B cell (primary cell): ENCODE measurements around the gene FOXS1. TPM values are rescaled to one million over a fixed set of nuclear protein-coding genes. Genes with fewer than 3 reads are reported as not detected.

Experiments used
- ATAC-seq: fragments of 200-7000 bp; cut with Tn5 transposase; one replicate; pipeline ENCODE4 v1.10.0; 2021; ENCODE audit warnings: low read depth, mild to moderate bottlenecking, moderate number of reproducible peaks, moderate library complexity
- CTCF ChIA-PET: fragments of 350-600 bp; sonication (Branson Sonifier 250); formaldehyde crosslinking; loops from one replicate; lab custom pipeline; 2021; ENCODE audit warnings: antibody characterized with exemption, inconsistent platforms; lab: Charles Lee
- POLR2A ChIA-PET: fragments of 350-600 bp; sonication (Branson Sonifier 250); formaldehyde crosslinking; loops from one replicate; lab custom pipeline; 2021; ENCODE audit warnings: antibody characterized with exemption; lab: Charles Lee
- DNase-seq: peaks from one replicate; pipeline ENCODE4 v3.0.0; 2013
- H2AFZ ChIP-seq: 2 replicates; pipeline ENCODE4 v1.6.1; 2012; ENCODE audit warnings: mild to moderate bottlenecking, low read depth, low read length; ENCODE audit not compliant: insufficient read depth, poor library complexity, severe bottlenecking
- H3K27ac ChIP-seq, 2 donors: 1 replicate in 1 of 2; 2 replicates in 1 of 2; pipeline ENCODE4 v1.5.1; 2012 to 2013; ENCODE audit warnings: low read length in 2 of 2, mild to moderate bottlenecking in 2 of 2, moderate library complexity in 1 of 2
- H3K27me3 ChIP-seq, 4 experiments: fragments of 200-600 bp in 1 of 4; sonication (generic) in 1 of 4; replicated peaks in 1 of 4; 1 replicate in 2 of 4; 2 replicates in 2 of 4; pipeline versions ENCODE4 v1.6.1 to v1.7.0; 2013 to 2016; ENCODE audit warnings: low read length in 3 of 4, mild to moderate bottlenecking in 2 of 4, mixed read lengths in 1 of 4, moderate library complexity in 1 of 4; ENCODE audit not compliant: insufficient read depth in 4 of 4, control insufficient read depth in 3 of 4; ENCODE audit errors: control extremely low read depth in 1 of 4
- H3K36me3 ChIP-seq, 2 experiments: replicated peaks in 1 of 2; 1 replicate in 1 of 2; 2 replicates in 1 of 2; pipeline versions ENCODE4 v1.6.1 to v1.7.1; 2013; ENCODE audit warnings: low read length in 1 of 2; ENCODE audit not compliant: insufficient read depth in 2 of 2, control insufficient read depth in 1 of 2; ENCODE audit errors: control extremely low read depth in 1 of 2, extremely low read depth in 1 of 2
- H3K4me1 ChIP-seq, 2 donors: fragments of 200-600 bp in 1 of 2; sonication (generic) in 1 of 2; 1 replicate in 1 of 2; 2 replicates in 1 of 2; pipeline versions ENCODE4 v1.5.1 to v1.6.1; 2013 to 2017; ENCODE audit warnings: low read length in 2 of 2; ENCODE audit not compliant: control insufficient read depth in 2 of 2, insufficient read depth in 2 of 2
- H3K4me2 ChIP-seq: replicated peaks from 2 replicates; pipeline ENCODE3; 2012; ENCODE audit warnings: mild to moderate bottlenecking, low read depth, low read length; ENCODE audit not compliant: poor library complexity, severe bottlenecking
- H3K4me3 ChIP-seq, 5 experiments: fragments of 200-600 bp in 1 of 5; sonication (generic) in 1 of 5; 1 replicate in 3 of 5; 2 replicates in 2 of 5; pipeline versions ENCODE4 v1.5.1 to v1.7.0; 2011 to 2016; ENCODE audit warnings: low read length in 4 of 5, mild to moderate bottlenecking in 4 of 5, low read depth in 2 of 5, control low read depth in 1 of 5, moderate library complexity in 1 of 5; ENCODE audit not compliant: insufficient read depth in 1 of 5; ENCODE audit errors: control extremely low read depth in 1 of 5, extremely low read depth in 1 of 5
- H3K79me2 ChIP-seq: fragments of 200-600 bp; sonication (generic); one replicate; pipeline ENCODE4 v1.6.0; 2016; ENCODE audit warnings: low read length; ENCODE audit not compliant: control insufficient read depth, insufficient read depth
- H3K9ac ChIP-seq: fragments of 200-600 bp; sonication (generic); 2 replicates; pipeline ENCODE4 v1.6.1; 2017; ENCODE audit warnings: mild to moderate bottlenecking, low read length, moderate library complexity
- H3K9me3 ChIP-seq, 3 donors: one replicate each; pipeline versions ENCODE4 v1.6.1 to v1.7.1; 2013; ENCODE audit warnings: low read length in 2 of 3; ENCODE audit not compliant: control insufficient read depth in 2 of 3, insufficient read depth in 1 of 3; ENCODE audit errors: control extremely low read depth in 1 of 3
- H4K20me1 ChIP-seq: 2 replicates; pipeline ENCODE4 v1.6.0; 2012; ENCODE audit warnings: mild to moderate bottlenecking, low read length; ENCODE audit not compliant: insufficient read depth, control insufficient read depth, poor library complexity, severe bottlenecking
- H3K27ac Mint-ChIP-seq: one replicate; pipeline ENCODE4 v1.8.0; 2021; ENCODE audit warnings: mixed read lengths
- H3K27me3 Mint-ChIP-seq: one replicate; pipeline ENCODE4 v1.8.0; 2021; ENCODE audit warnings: mixed read lengths
- H3K4me1 Mint-ChIP-seq: one replicate; pipeline ENCODE4 v1.8.0; 2021; ENCODE audit warnings: mixed read lengths
- H3K4me3 Mint-ChIP-seq: one replicate; pipeline ENCODE4 v1.8.0; 2021; ENCODE audit warnings: mixed read lengths
- H3K9me3 Mint-ChIP-seq: one replicate; pipeline ENCODE4 v1.8.0; 2022; ENCODE audit warnings: mixed read lengths; ENCODE audit not compliant: insufficient read depth
- EZH2 ChIP-seq: IDR thresholded peaks from 2 replicates; pipeline ENCODE4 v1.6.1; 2012; ENCODE audit warnings: borderline replicate concordance, low read depth, mild to moderate bottlenecking, moderate library complexity, low read length; ENCODE audit not compliant: insufficient read depth, poor library complexity, severe bottlenecking
- WGBS: methylation state at CpG from one replicate; pipeline ENCODE4 v1.1.5; 2013; ENCODE audit warnings: missing lambda C conversion rate; ENCODE audit not compliant: insufficient coverage; 5-methylcytosine and 5-hydroxymethylcytosine counted together
- intact Hi-C: fragments of 100-400 bp; cut with micrococcal nuclease; formaldehyde crosslinking; loops from one replicate; pipeline ENCODE4 v1.10.0; 2022
- polyA plus RNA-seq: library from polyadenylated mRNA; depleted of rRNA; stranded (reverse); fragments of >200 nt; gene quantifications from 2 replicates; pipeline ENCODE4 v1.2.3, GENCODE V29; 2012
- total RNA-seq, 2 donors: library from RNA; stranded (reverse); fragments of 120-200 nt in 1 of 2; gene quantifications; 1 replicate in 1 of 2; 2 replicates in 1 of 2; pipeline versions ENCODE4 v1.2.3 to v1.2.4, GENCODE V29; 2013 to 2022
- TF ChIP-seq, protein P1 (sequence below): fragments of 200-600 bp; IDR thresholded peaks from one replicate; pipeline ENCODE4 v1.8.0; 2022; ENCODE audit warnings: antibody characterized with exemption, mild to moderate bottlenecking

FOXS1 gene
- total and polyA plus RNA-seq, 2 donors (not counting 1 experiment from before 2014, with no cell fraction given) = not detected

DNA sequence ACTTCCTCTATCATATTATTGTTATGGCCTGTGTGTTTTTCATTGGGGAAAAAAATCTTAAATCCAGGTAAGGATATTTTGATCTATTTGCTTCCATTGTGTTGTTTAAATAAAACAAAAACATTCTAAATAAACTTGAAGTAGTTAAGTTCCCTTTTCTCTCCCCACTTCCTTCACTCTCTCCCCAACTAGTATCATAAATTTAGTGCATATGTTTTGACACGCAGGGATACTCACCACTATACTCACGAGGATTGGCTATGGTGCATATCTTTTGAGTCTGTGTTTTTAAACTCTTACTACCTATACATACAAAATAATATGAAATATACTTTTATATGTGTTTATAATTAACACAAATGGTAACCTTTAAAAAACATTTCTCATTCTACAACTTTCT, 30.3 kb upstream of the FOXS1 start:
- intact Hi-C loops = no loop called here
- no CpG with 5 or more reads among the region's 2 CpGs for WGBS
- TF ChIP-seq EZH2 = no peak
- TF ChIP-seq, protein P1, sequence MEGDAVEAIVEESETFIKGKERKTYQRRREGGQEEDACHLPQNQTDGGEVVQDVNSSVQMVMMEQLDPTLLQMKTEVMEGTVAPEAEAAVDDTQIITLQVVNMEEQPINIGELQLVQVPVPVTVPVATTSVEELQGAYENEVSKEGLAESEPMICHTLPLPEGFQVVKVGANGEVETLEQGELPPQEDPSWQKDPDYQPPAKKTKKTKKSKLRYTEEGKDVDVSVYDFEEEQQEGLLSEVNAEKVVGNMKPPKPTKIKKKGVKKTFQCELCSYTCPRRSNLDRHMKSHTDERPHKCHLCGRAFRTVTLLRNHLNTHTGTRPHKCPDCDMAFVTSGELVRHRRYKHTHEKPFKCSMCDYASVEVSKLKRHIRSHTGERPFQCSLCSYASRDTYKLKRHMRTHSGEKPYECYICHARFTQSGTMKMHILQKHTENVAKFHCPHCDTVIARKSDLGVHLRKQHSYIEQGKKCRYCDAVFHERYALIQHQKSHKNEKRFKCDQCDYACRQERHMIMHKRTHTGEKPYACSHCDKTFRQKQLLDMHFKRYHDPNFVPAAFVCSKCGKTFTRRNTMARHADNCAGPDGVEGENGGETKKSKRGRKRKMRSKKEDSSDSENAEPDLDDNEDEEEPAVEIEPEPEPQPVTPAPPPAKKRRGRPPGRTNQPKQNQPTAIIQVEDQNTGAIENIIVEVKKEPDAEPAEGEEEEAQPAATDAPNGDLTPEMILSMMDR = no peak
- peaks cover 0 to 10% (median 7%) of the 10 kb centered on the region in 4 experiments for H3K27me3 ChIP-seq
- H3K79me2 ChIP-seq = no peaks in the 10 kb centered on the region
- H3K4me3 ChIP-seq = no peak overlapping the region
- no peak for DNase-seq
- no peak overlapping the region for H3K4me2 ChIP-seq
- no peaks in the 10 kb centered on the region for H3K9me3 ChIP-seq
- Mint-ChIP-seq H3K27ac (no peak overlapping the region), H3K4me1 (peaks cover 18% of the 10 kb centered on the region), H3K4me3 (no peak overlapping the region), H3K9me3 (no peaks in the 10 kb centered on the region), H3K27me3 (peaks cover 4% of the 10 kb centered on the region)
- no peaks in the 10 kb centered on the region for H4K20me1 ChIP-seq
- no peaks in the 10 kb centered on the region for H3K36me3 ChIP-seq
- peaks cover 15 to 18% of the 10 kb centered on the region in 2 donors for H3K4me1 ChIP-seq
- ATAC-seq = no peak
- H3K27ac ChIP-seq = no peak overlapping the region
- CTCF ChIA-PET = interaction anchor here (1.0 kb wide), 1 partner anchor 46 kb away, joined by 3 read pairs; no protein-coding TSS in a partner anchor
- H3K9ac ChIP-seq = no peak overlapping the region
- H2AFZ ChIP-seq = no peak overlapping the region
- POLR2A ChIA-PET = no interaction called here

DNA sequence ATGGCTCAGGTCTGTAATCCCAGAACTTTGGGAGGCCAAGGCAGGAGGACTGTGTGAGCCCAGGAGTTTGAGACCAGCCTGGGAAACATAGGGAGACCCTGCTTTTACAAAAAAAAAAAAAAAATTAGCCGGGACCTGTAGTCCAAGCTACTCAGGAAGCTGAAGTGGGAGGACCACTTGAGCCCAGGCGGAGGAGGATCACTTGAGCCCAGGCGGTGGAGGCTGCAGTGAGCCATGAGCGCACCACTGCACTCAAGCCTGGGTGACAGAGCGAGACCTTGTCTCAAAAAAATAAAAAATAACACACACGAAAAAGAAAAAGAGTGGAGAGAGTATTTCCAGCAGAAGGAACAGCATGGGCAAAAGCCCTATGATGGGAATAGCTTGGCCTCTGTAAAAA, 27.0 kb upstream of the FOXS1 start:
- peaks cover 28% of the 10 kb centered on the region for H3K4me1 Mint-ChIP-seq
- no peaks in the 10 kb centered on the region for H3K9me3 Mint-ChIP-seq
- CTCF ChIA-PET = interaction anchor here (0.6 to 3.9 kb wide), 5 partner anchors 10 to 375 kb away, joined by 3 to 20 read pairs (median 3); no protein-coding TSS in a partner anchor
- H3K4me3 Mint-ChIP-seq = no peak overlapping the region
- Histone ChIP-seq H3K4me3 (no peak overlapping the region), H3K4me2 (no peak overlapping the region), H4K20me1 (no peaks in the 10 kb centered on the region), H3K4me1 (peaks cover 29 to 31% of the 10 kb centered on the region in 2 donors), H3K36me3 (no peaks in the 10 kb centered on the region), H3K79me2 (no peaks in the 10 kb centered on the region), H3K9me3 (peaks cover 0 to 3% (median 0%) of the 10 kb centered on the region in 3 donors), H3K27ac (no peak overlapping the region), H3K9ac (no peak overlapping the region), H3K27me3 (peaks cover 0 to 27% (median 12%) of the 10 kb centered on the region in 4 experiments), H2AFZ (no peak overlapping the region)
- H3K27me3 Mint-ChIP-seq = peaks cover 18% of the 10 kb centered on the region
- DNase-seq = no peak
- 86% methylated on average over 2 of the region's 6 CpGs for WGBS
- POLR2A ChIA-PET = no interaction called here
- intact Hi-C loops = no loop called here
- no peak for ATAC-seq
- H3K27ac Mint-ChIP-seq = no peak overlapping the region
- TF ChIP-seq, protein P1 = no peak
- no peak for TF ChIP-seq EZH2
